ENCODE measurements around the gene AARSD1.

The AARSD1 gene

GRCh38 chr17:42937712-42938596 is 26.3 kb downstream of the AARSD1 start:
- TF ChIP-seq REST (IDR thresholded peaks at IDR 0.05; ENCODE audit: insufficient read depth in 1 of 2, low read depth in 2 of 2, low read length in 2 of 2): no peak
- no peak for TF ChIP-seq SIN3A (IDR thresholded peaks at IDR 0.05; ENCODE audit: borderline replicate concordance, insufficient read depth, low read length)
- no peak for TF ChIP-seq TAF1 (IDR thresholded peaks at IDR 0.05; ENCODE audit: borderline replicate concordance, insufficient read depth, low read length)
- TF ChIP-seq FOXP2 (optimal IDR thresholded peaks at IDR 0.05; ENCODE audit: borderline replicate concordance, extremely low read depth, extremely low read length, insufficient read depth): no peak
- TF ChIP-seq POLR2AphosphoS5 (IDR thresholded peaks at IDR 0.05; ENCODE audit: low read depth, low read length): no peak

GRCh38 chr17:42929497-42929844 is 34.8 kb downstream of the AARSD1 start:
- TF ChIP-seq POLR2AphosphoS5 (IDR thresholded peaks at IDR 0.05; ENCODE audit: low read depth, low read length) (no peak), SIN3A (IDR thresholded peaks at IDR 0.05; ENCODE audit: borderline replicate concordance, insufficient read depth, low read length) (no peak), FOXP2 (optimal IDR thresholded peaks at IDR 0.05; ENCODE audit: borderline replicate concordance, extremely low read depth, extremely low read length, insufficient read depth) (no peak), TAF1 (IDR thresholded peaks at IDR 0.05; ENCODE audit: borderline replicate concordance, insufficient read depth, low read length) (no peak), REST (IDR thresholded peaks at IDR 0.05; ENCODE audit: insufficient read depth in 1 of 2, low read depth in 2 of 2, low read length in 2 of 2) (no peak)

GRCh38 chr17:42928714-42929496 is 35.3 kb downstream of the AARSD1 start:
- TF ChIP-seq TAF1 (IDR thresholded peaks at IDR 0.05; ENCODE audit: borderline replicate concordance, insufficient read depth, low read length): no peak

GRCh38 chr17:42924891-42925290 is 39.4 kb downstream of the AARSD1 start:
- no peak for TF ChIP-seq FOXP2 (optimal IDR thresholded peaks at IDR 0.05; ENCODE audit: borderline replicate concordance, extremely low read depth, extremely low read length, insufficient read depth)
- no peak for TF ChIP-seq POLR2AphosphoS5 (IDR thresholded peaks at IDR 0.05; ENCODE audit: low read depth, low read length)
- TF ChIP-seq REST (IDR thresholded peaks at IDR 0.05; ENCODE audit: insufficient read depth in 1 of 2, low read depth in 2 of 2, low read length in 2 of 2): no peak
- no peak for TF ChIP-seq TAF1 (IDR thresholded peaks at IDR 0.05; ENCODE audit: borderline replicate concordance, insufficient read depth, low read length)
- no peak for TF ChIP-seq SIN3A (IDR thresholded peaks at IDR 0.05; ENCODE audit: borderline replicate concordance, insufficient read depth, low read length)

- TF ChIP-seq SIN3A (IDR thresholded peaks at IDR 0.05; ENCODE audit: borderline replicate concordance, insufficient read depth, low read length) (no peak), REST (IDR thresholded peaks at IDR 0.05; ENCODE audit: insufficient read depth in 1 of 2, low read depth in 2 of 2, low read length in 2 of 2) (no peak), TAF1 (IDR thresholded peaks at IDR 0.05; ENCODE audit: borderline replicate concordance, insufficient read depth, low read length) (no peak), FOXP2 (optimal IDR thresholded peaks at IDR 0.05; ENCODE audit: borderline replicate concordance, extremely low read depth, extremely low read length, insufficient read depth) (no peak), POLR2AphosphoS5 (IDR thresholded peaks at IDR 0.05; ENCODE audit: low read depth, low read length) (no peak)
Measured at GRCh38 chr17:42922294-42922693, 42.0 kb downstream of the AARSD1 start.
